Raji (cell line): ENCODE data around the gene ZMYND15.

Source experiments
- POLR2A ChIP-seq: IDR thresholded peaks from 2 replicates; pipeline ENCODE4 v1.6.1; 2011; ENCODE audit warnings: low read depth, low read length, control low read depth; ENCODE audit not compliant: insufficient read depth

Gene ZMYND15

GRCh38 chr17:4735876-4736651 lies 3.6 kb upstream of the ZMYND15 start:
- no peak for TF ChIP-seq POLR2A

DNA sequence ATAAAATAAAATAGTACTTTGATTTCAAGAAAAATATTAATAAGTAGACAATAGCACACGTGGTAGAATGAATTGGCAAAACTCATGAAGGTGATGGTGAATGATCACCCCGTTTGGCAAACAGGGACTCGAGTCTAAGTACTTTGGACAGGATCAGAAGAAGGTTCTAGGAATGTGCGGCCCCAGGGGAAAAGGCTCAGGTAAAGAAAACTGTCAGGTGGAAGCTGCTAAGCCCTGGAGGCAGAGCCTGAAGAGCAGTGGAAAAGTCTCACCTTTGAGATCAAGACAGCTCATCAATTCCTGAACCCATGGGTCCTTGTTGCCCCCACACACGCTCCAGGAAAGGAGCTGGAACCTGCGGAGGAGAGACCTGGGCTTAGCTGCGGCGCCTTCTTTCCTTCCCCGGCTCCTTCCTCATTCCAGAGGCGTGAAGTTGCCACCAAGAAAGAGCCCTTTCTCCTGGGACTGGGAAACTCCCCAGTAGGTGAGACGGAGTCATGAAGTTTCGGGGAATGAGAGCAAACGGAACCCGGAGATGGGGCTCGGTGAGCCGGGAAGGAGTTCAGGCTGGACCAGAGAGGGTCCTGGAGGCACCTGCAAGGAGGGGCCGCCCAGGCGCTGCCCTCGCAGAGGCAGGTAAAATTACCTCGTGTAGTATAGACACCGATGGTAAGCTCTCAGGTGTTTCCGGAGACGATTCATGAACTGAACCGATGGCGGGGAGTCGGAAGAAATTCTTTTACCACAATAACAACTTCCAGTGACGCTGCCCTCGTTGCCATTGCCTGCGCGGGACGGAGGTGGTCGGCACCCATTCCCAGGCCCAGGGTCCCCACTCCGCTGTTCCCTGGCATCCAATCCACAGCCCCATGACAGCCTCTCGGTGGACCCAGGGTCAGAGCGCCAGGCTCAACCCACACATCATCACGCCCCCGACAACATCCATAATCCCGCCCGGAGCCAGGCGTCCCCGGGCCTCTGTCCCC lies 1.2 kb upstream of the ZMYND15 start:
- TF ChIP-seq POLR2A: no peak

GRCh38 chr17:4740025-4740351 lies 355 bp downstream of the ZMYND15 start:
- no peak for TF ChIP-seq POLR2A

GRCh38 chr17:4740584-4740983 lies 951 bp downstream of the ZMYND15 start:
- TF ChIP-seq POLR2A: no peak

DNA sequence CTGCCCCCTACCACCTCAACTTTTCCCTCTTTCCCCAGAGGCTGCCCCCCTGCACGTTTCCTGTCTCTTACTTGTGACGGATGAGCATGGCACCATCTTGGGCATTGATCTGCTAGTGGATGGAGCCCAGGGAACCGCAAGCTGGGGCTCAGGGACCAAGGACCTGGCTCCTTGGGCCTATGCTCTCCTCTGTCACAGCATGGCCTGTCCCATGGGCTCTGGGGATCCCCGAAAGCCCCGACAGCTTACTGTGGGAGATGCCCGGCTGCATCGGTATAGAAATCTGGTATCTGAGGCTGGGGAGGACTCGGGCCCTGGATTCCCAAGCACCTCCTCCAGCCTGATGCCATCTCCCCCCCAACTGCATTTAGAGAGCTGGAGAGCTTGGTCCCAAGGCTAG lies 1.9 kb downstream of the ZMYND15 start:
- no peak for TF ChIP-seq POLR2A

DNA sequence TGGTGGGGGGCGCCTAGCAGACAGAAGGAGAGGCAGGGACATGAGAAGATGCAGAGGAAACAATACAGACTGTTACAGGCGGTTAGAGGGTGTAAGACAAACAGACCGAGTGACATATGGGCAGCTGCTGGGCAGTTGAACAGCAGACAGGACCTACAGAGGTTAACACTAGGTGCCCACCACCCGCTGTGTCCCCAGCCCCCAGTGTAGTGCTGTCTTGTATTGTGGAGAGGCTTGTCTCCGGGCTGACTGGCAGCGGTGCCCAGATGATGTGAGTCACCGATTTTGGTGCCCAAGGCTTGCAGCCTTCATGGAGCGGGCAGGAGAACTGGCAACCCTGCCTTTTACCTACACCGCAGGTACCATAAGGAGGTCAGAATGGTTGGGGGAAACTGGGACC lies 2.5 kb downstream of the ZMYND15 start:
- no peak for TF ChIP-seq POLR2A

GRCh38 chr17:4742629-4743028 lies 3.0 kb downstream of the ZMYND15 start:
- no peak for TF ChIP-seq POLR2A

DNA sequence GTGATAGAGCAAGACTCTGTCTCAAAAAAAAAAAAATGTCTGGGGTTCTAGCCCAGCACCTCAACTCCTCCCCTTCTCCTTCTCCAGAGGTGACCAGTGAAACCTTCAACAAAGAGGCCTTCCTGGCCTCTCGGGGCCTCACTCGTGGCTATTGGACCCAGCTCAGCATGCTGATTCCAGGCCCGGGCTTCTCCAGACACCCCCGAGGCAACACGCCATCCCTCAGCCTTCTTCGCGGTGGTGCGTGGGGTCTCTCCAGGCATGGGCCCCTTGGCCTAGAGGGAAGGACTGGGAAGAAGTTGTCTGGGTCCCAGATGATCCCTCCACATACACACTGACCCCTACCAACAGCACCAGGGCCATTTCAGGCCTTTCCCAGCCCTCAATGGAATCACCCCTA lies 3.6 kb downstream of the ZMYND15 start:
- TF ChIP-seq POLR2A: no peak

GRCh38 chr17:4743898-4744297 lies 4.3 kb downstream of the ZMYND15 start:
- TF ChIP-seq POLR2A: no peak

DNA sequence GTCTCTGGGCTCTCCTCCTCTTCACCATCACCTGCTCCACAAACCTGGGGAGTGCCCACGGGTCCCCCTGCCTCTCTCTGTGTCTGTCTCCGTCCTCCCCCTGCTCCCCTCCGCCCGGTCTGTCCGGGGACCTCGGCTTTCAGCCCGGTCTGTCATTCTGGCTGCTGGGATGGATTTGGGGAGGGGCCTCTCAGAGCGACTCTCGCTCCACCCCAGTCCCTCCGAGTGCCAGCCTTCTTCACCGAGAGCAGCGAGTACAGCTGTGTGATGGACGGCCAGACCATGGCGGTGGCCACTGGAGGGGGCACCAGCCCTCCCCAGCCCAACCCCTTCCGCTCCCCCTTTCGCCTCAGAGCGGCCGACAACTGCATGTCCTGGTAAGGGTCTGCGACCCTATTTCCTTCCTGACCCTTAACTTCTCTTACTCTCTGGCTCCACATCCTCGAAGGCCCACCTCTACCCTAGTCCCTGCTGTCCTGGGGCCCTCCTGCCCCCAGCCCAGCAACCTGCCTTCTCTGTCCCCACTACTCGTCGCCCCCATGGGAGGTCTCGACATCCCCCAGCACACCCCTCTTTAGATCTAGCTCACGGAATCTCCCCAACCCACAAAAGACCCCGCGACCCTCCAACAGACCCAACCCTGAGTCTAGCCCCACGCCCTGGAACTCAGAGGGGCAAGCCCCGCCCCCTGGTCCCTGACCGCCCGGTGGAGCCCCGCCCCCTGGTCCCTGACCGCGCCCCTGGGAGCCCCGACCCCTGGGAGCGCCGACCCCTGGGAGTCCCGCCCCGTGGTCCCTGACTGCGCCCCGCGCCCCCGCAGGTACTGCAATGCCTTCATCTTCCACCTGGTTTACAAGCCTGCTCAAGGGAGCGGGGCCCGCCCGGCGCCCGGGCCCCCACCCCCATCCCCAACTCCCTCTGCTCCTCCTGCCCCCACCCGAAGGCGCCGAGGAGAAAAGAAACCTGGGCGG lies 5.7 kb downstream of the ZMYND15 start:
- no peak for TF ChIP-seq POLR2A

DNA sequence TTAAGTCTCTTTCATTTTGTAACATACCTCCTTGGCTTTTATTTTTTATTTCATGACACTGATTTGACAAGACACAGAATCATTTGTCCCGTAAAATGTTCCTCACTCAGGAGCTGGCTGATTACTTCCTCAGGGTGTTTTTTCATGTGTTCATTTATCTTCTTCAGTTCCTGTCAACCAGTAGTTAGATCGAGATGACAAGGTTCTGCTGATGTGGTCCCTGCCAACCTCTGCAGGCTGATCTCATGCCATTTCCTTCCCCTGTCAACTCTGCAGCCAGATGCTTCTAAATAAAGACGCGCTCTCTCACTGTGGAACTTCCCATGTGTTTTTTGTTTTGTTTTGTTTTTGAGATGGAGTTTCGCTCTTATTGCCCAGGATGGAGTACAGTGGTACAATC lies 8.2 kb downstream of the ZMYND15 start:
- TF ChIP-seq POLR2A: no peak

- no peak for TF ChIP-seq POLR2A
Measured at GRCh38 chr17:4748686-4749085, 9.1 kb downstream of the ZMYND15 start.

DNA sequence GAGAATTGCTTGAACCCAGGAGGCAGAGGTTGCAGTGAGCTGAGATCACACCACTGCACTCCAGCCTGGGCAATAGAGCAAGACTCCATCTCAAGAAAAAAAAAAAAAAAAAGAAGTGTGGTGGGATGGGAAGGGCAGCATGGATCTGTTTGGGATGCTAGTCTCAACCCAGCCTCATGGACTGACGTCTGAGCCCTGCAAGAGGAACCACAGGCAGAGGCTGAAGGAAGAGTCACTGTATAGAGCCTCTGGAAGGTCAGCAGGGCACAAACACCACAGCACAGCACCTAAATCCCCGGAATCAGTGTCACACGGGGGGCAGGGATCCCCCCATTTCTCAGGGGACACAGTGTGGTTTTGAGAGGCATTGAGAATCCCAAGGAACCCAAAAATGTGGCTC lies 11.0 kb downstream of the ZMYND15 start:
- TF ChIP-seq POLR2A: no peak

DNA sequence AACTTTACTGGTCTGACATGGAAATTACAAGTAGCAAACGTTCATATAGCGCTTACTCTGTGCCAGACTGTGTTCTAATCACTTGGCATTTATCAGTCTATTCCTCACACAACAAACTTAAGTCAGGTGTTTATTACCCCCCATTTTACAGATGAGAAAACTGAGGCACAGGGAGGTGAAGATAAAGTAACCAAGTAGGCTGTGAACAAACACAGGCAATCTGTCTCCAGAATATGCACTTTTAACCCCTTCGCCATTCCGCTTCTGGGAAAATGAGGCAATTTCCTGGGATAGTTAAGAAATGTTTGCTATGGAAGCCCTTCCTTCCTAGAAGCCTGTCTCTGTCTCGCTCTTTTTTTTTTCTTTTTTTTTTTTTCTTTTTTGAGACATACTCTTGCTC lies 12.3 kb downstream of the ZMYND15 start:
- TF ChIP-seq POLR2A: no peak

DNA sequence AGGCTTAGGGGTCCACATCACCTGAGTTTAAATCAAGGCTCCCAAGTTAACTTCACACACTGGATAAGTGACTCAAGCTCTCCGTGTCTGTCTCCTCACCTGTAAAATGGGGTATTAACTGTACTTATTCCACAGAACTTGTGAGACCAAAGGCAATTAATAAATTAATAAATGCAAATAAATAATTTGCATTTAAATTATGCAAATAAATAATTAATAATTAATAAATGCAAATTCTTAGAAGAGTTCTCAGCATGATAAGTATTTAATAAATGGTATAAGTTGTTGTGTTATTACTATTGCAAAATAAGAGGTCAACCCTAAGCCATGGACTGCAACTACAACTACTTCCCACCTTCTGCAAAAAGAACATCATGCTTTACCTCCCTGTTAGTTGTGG lies 13.8 kb downstream of the ZMYND15 start:
- no peak for TF ChIP-seq POLR2A
